Right ventricle myocardium superior (tissue), 1 donor: ENCODE data around the gene FUT7. TPM values are rescaled to one million over a fixed set of nuclear protein-coding genes. Genes with fewer than 3 reads are reported as not detected.
"Not testable (repeated sequence)": the region's sequence is repeated elsewhere in the genome, so short reads cannot be mapped to it uniquely, and the experiment has no call there.

Experiments
- ATAC-seq: fragments of 200-7000 bp; cut with Tn5 transposase; one replicate; pipeline ENCODE4 v1.9.1; 2020; ENCODE audit warnings: mild to moderate bottlenecking; ENCODE audit not compliant: poor library complexity
- DNase-seq: peaks from one replicate; pipeline ENCODE4 v3.0.0-alpha.2; 2020
- intact Hi-C: fragments of 100-400 bp; cut with DNase I; formaldehyde crosslinking; loops from one replicate; pipeline ENCODE4 v1.11.2; 2022
- total RNA-seq: library from RNA; stranded (reverse); fragmentation: NEBNext Ultra II Directional; extraction: Animal tissue kit (Norgen Biotek cat#: 25700); gene quantifications from one replicate; pipeline ENCODE4 v1.2.1, GENCODE V29; 2021
- donor health status: DM: no; HTN: yes; CAD: no; lungs with severe emphysema.

The FUT7 gene
- total RNA-seq, 1 donor from 2014 or later, result not detected

DNA sequence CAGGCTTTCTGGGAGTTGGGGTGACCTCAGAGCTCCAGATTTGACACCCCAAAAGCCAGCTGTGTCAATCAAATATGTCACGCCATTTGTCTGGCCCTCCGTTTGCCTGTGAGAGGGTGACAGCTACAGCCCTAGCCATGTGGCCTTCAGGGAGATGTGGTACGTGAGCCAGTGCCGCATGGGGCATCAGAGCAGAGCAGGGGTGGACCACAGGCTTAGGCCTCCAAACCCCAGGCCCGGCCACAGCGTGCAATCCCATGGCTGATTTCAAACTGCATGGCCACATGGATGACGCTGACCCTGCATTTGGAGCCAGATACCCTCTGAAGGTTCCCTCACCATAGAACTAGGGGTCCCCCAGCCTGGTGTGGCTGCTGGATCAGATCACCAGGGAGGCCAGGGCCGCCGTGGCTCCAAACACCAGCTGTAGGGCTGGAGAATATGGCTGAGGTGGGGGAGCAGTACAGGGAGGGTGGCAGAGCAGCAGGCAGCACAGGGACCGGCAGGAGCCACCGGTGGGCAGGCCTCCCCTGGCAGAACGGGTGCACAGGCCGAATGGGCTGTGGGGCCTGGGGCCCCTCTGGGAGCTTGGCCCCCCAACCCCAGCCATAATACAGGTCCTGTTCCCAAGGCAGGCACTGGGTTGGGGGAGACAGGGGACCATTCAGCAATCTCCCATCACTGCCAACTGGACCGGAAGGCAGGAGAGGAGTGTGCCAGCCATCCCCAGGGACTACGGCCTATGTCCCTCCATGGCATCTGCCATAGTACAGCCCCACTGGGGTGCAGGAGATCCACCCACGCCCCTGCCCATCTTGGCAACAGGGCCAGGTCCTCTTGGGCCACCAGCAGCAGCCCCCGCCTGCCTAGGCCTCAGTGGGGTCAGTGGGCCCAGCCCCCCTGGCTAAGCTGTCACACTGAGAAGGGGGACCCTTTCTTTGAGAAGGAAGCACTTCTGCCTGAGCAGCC is 36.9 kb upstream of the FUT7 start:
- DNase-seq, result peak; percentile 40
- intact Hi-C loops, result no loop called here
- no peak for ATAC-seq

DNA sequence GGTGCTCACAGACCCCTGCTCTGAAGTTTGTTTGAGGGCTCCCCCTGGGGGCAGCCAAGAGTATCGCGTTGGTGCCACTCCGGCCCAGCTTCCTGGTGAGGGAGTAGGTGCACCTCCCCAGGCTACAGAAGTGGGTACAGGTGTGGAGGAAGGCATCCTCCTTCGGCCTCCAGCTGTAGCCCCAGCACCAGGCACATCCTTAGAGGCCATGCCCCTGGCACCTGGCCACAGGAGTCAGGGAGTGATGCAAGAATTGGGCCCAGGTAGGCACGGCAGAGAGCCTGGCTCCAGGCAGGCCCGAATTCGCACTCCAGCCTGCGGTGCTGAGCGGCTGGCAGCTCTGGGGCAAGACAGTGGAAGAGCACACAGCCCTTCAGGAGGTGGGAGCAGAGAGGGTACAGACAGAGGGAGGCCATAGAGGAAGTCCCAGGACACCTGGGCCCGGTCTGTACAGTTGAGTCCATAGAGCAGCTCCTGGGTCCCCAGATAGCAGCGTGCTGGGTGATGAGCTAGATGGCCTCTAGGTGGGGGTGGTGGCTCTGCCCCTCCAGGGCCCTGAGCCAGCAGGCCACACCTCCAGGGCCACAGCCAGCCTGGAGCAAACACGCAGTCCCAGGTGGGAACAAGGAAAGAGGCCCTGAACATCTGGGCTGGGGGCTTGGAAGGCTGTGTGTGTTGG is 36.1 kb upstream of the FUT7 start:
- intact Hi-C loops, result no loop called here
- peak; percentile 48 for ATAC-seq
- DNase-seq, result peak; percentile 85

DNA sequence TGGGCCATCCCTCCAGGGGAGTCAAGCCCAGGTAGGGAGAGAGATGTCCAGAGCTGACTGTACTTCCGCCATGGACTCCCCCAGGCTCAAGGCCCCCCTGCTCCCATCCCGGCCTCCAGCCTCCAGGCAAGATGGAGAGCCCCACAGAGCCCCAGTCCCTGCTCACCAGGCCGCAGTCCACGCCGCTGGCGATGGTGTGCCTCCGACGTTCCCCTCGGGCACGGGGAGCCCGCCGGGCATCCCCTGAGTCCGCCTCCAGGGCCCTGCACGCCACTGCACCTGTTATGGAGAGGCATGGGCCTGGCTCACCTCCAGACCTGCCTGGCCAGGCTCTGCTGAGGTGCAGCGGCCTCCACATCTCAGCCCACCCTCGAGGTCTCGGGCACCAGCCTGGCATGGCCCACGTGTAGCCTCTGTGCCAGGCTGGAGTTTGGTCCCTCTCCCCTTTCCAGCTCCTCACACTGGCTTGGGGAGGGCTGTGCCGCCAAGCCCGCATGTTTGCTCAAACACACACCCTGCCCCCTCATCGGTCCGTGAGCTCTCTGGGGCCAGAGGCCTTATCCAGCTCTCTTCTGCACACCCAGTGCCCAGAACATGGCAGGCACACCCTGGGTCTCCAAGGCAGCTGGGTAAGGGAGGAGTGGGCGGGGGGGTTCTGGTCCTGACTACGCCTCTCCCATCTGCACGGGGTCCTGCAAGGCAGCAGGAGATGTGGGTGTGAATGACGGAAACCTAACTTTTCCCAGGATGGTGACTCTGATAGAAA is 34.4 kb upstream of the FUT7 start:
- DNase-seq (no peak), ATAC-seq (no peak)
- intact Hi-C loops, result no loop called here

DNA sequence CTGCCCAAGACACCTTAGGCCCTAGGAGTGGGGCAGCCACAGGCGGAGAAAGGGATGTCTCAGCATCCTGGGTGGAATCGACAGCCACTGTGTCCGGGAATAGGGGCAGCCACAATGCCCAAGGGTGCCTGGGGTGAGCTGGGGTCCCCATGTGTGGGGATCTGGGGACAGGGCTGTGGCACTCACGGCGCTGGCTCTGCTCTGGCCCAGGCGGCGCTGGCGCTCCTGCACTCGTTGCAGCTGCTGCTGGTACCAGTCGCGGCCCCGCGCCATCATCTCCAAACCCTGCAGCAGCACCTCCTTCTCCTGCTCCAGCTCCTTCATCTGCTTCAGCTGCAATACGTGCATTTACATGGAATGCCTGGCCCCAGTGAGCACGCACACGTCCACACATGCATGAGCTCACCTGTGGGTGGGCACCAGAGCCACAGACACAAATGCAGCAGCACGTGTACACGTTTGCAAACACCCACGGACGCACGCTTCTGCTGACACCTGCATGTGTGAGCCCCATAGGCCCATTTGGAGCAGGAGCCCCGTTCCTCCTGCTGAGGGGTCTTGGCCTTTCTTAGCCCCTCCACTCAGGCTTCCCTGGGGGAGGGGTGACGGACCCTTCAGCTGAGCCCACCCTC is 33.6 kb upstream of the FUT7 start:
- ATAC-seq (no peak), DNase-seq (no peak)
- intact Hi-C loops, result no loop called here

DNA sequence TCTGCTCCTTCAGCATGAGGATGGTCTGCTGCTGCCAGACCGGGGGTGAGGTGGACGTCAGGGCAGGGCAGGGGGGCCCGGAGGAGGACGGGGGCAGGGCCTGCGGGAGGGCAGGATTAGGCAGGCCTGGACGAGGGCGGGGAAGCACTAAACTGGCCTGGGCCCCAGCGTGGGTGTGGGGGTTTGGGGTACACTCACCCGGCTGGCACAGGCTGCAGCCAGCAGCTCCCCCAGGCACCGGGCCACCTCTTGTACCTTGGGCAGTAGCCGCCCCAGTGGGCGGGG is 32.9 kb upstream of the FUT7 start:
- no peak for ATAC-seq
- DNase-seq, result no peak
- intact Hi-C loops, result no loop called here

DNA sequence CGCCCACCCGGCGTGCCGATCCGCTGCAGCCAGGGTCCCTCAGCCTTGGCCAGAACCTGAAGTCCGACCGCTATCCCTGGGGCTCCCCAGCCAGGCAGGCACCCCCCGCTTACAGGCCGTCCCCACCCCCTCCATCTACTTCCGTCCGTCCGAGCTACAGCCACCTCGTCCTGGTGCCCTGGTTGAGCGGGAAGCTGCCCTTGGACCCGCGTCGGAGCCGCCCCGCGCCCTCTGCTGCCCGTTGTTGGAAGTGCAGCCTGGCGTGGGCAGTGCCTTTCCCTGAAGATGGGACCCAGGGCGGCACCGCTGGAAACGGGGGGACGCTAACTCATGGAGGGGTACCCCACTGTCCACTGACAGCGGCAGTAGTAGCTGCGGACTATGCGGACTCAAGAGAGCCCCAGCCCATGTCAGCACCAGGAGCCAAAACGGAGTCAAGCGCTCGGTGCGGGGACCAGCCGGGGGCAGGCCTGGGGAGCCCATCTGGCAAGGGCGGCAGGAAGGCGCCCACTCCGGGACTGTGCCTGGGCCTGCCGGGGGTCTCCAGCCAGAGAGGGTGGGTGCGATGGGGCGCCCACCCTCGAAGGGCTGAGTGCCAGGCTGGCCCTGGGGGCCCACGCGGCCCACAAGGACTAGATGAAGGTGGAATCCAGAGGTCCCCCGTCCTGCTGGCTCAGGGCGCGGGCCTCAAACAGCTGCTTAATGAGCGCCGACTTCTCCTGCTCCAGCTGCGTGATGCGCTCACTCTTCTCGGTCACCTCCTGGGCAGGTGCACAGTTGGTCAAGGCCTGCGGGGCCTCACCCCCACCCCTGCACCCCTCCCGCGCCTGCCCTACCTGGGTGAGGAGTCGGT is 32.4 kb upstream of the FUT7 start:
- intact Hi-C loops, result no loop called here
- DNase-seq, result peak; percentile 88
- peak; percentile 85 for ATAC-seq

DNA sequence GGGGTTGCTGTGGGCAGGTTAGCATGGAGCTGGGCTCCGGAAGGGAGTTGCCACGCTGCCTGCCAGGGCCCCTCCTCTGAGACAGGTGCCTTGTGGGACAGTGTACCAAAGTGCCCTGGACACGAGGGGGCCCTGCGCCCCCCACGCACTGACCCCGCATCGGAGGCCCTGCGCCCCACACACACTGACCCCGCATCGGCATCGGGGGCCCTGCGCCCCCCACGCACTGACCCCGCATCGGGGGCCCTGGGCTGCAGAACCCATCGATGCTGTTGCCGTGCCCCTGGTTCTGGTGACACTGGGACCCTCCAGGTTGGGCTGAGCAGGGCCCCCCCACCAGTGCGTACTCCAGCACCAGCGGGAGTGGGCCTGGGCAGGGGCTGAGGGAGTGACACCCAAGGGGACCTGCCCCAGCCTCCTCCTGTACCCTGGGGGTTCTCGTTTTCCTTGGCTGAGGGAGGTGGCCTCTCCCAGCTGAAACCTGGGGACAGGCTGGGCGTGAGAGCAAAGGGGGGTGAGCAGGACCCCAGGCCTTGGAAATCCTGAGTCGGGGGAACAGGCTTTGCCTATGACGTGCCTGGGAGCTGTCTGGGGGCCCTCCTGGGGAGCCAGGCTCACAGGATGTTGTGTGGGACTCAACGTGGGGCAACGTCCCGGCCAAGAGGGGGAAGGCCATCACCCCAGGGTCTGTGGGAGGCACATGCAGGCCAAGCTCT is 31.6 kb upstream of the FUT7 start:
- intact Hi-C loops, result no loop called here
- ATAC-seq (no peak), DNase-seq (no peak)

DNA sequence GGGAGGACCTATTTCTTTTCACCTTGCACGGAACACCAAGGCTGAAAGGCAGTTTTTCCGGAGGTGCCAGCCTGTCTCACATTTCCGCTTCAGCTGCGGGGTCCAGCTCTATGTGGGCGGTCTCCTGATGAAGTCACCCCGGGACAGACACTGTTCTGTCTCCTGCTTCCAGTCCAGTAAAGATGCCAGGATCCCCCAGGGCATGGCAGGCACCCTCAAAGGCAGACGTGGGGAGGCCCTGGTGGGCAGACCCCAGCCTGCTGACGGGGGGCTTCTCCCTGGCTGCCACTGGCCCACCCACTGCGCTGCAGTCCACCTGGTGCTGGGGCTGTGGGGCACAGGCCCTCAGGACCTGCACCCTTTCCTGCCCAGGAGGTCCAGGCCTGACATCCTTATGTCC is 30.9 kb upstream of the FUT7 start:
- intact Hi-C loops, DNase-seq, ATAC-seq: not testable (repeated sequence)

DNA sequence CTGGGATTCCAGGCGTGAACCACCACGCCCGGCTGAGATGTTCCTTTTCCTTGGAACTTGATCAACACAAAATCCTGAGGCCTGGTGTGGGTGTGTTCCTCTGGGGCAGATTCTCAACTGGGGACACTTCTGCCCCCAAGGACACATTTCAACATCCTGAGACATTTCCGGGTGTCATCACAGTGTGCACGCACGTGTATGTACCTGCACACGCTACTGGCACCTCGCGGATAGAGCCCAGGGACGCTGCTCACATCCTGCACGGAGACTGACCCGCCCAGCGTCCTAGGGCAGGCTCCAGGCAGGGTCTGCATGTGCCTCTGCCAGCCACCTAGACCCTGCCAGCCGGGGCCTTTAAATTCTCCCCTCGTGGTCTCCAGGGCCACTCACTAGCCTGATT is 30.5 kb upstream of the FUT7 start:
- DNase-seq (no peak), ATAC-seq (no peak)
- intact Hi-C loops, result no loop called here

DNA sequence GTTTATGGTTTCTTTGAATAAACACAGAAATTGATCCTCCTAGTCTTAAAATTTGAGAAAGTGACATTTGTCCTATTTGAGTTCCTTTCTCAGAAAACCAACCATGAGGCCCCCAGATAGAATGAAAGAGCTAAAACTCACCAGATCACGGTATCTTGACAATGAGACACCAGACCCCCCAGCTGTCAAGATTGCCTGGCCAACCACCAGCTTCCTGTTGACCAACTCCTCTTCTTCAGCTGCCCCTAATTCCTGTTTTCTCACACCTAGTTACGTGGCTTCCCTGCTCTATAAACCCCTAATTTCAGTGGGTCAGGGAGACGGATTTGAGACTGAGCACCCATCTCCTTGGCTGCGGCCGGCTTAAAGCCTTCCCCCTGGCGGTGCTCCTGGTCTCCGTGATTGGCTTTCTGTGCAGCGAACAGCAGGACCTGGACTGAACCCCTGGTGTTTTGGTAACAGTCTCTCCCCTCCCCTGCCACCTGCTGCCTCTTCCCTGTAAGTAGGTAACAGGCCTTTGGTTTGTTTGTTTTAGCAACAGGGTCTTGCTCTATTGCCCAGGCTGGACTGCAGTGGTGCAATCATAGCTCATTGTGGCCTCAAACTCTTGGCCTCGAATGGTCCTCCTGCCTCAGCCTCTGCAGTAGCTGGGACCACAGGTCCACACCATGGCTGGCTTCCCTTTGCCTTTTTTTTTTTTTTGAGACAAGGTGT is 26.8 kb upstream of the FUT7 start:
- intact Hi-C loops, result no loop called here
- DNase-seq, result no peak
- no peak for ATAC-seq

DNA sequence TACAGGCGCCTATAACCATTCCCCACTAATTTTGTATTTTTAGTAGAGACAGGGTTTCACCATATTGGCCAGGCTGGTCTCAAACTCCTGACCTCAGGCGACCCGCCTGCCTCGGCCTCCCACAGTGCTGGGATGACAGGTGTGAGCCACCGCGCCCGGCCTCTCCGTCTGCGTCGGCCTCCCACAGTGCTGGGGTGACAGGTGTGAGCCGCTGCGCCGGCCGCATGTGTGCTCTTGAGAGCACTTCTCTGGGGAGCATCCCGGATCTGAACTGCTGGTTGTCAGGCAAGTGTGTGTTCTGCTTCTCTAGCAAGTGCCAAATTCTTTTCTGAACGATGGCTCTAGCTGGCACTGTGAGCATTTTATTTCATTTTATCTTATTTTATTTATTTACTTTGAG is 25.7 kb upstream of the FUT7 start:
- DNase-seq (no peak), ATAC-seq (no peak)
- intact Hi-C loops, result no loop called here

DNA sequence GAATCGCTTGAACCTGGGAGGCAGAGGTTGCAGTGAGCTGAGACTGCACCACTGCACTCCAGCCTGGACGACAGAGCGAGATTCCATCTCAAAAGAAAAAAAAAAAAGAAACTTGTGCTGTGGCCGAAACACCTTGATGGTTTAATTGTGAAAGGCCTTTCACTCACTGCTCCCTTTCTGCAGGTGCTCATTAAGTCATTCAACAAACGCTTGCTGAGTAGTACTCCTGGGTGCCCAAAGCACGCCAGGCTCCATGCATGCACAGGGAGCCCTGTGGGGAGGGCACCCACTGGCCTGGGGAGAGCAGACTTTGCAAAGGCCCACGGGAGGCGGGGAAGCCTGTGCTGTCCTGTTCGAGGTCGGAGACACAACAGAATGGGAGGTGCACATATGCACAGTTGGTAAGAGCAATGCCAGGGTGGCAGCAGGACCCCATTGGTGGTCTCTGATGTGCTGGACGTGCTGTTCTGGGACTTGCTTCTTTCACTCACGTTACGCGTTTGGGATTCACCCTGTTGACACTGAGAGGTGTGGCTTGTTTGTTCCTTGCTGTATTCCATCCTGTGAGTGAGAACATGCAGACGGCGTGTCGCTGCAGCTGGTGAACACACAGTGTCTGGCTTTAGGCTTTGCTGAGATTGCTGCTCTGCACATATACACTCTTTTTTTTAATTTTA is 25.0 kb upstream of the FUT7 start:
- no peak for DNase-seq
- intact Hi-C loops, result no loop called here
- no peak for ATAC-seq

DNA sequence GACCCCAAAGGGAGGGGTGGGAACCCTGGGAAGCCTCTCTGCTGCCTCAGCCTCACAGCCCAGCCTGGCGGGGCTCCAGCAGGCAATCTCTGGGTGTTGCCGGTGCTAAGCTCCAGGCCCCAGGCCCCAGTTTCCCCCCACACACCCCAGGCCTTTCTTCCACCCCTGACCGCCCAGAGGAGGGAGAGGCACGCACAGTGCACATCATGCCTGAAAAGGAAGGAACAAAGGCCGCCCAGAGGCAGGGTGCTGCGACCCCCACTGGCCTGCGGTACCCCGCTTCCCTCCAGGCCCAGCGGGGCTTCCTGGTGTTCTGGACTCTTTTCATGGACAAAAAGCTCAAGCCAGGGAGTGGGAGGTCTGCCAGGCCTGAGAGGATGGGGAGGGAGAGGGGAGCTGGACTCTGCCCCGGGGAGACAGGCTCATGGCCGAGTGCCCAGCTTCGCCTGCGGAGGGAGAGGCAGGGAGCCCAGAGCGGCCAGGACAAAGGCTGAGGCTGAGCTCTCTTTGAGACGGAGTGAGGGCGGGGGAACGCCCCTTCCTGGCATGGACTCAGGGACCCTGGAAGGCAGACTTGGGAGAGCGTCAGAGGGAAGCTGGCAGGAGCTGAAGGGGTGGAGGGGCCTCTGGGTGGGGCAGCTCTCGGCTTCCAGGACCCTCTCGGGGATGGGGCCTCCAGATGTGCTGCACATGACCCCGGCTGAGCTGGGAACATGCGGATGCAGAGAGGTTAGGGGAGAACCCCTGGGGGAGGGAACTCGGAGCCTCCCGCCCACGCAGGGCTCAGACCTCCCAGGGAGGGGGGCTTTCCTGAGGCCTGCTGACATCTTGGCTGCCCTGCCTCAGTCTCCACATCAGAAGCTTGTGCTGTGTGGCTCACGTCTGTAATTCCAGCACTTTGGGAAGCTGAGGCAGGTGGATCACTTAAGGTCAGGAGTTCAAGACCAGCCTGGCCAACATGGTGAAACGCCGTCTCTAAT is 23.8 kb upstream of the FUT7 start:
- intact Hi-C loops, result no loop called here

DNA sequence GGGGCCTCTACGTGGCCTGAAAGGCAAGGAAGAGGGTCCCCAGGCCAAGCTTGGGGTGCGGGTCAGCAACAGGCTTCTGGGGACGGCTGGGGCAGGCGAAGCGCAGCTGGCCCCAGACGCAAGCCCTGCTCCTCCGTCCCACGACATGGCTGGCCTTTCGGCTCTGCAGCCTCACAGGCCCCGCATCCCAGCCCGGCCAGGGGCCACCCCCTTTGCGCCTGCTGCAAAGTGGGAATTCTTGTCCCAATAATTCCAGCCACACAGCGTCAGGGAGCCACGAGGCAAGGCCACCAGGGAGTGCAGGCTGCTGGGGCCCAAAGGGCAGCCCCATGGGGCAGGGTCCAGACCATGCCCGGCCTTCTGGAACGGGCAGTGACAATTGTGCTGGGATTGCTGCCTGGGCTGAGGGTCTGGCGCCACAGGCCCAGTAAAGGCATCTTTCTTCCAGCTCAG is 23.1 kb upstream of the FUT7 start:
- ATAC-seq (peak; percentile 15), DNase-seq (peak; percentile 52)
- intact Hi-C loops, result no loop called here

More for the DNA sequence above, 23.8 kb upstream of the FUT7 start:
- peak; percentile 97 for DNase-seq
- peak; percentile 94 for ATAC-seq
